PFSK-1 (cell line): Measurements from ENCODE around the gene ZBTB5.

Experiments used
- FOXP2 ChIP-seq: optimal IDR thresholded peaks from 2 replicates; pipeline ENCODE3; 2011; ENCODE audit warnings: borderline replicate concordance, control low read depth, inconsistent platforms; ENCODE audit not compliant: insufficient read depth; ENCODE audit errors: extremely low read length, extremely low read depth
- POLR2AphosphoS5 ChIP-seq: IDR thresholded peaks from 2 replicates; pipeline ENCODE4 v1.6.1; 2012; ENCODE audit warnings: low read depth, mild to moderate bottlenecking, control low read depth, low read length, moderate library complexity
- SIN3A ChIP-seq: IDR thresholded peaks from 2 replicates; pipeline ENCODE4 v1.6.1; 2012; ENCODE audit warnings: mild to moderate bottlenecking, low read length, moderate library complexity, borderline replicate concordance; ENCODE audit not compliant: insufficient read depth
- TAF1 ChIP-seq: IDR thresholded peaks from 2 replicates; pipeline ENCODE4 v1.6.1; 2012; ENCODE audit warnings: low read length, control low read depth, borderline replicate concordance; ENCODE audit not compliant: insufficient read depth
- TF ChIP-seq, protein P1 (sequence below), 2 experiments: IDR thresholded peaks; 2 replicates each; pipeline versions ENCODE4 v1.6.1 to v1.8.0; 2011 to 2012; ENCODE audit warnings: low read depth in 2 of 2, low read length in 2 of 2, control low read depth in 1 of 2, inconsistent platforms in 1 of 2, mild to moderate bottlenecking in 1 of 2, moderate library complexity in 1 of 2; ENCODE audit not compliant: insufficient read depth in 1 of 2

DNA sequence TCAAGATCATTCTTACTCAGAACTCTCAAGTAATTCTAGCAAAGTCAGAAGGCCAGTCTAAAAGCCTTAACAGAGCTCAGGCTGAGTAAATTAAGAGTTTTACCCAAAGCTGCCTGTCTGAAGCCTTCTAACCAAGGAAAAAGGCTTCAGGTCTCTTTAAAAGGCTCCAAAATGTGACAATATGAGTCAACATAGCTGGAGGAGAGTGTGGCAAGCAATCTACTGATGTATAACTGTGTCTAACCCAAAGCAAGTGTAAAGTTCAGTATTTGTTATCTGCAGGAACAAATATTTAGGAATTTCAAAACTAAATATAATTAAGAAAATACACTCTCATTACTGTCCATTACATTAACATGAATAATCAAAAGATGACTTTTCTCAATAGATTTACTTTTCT, 11.0 kb downstream of the ZBTB5 start:
- TF ChIP-seq TAF1, result no peak
- TF ChIP-seq, protein P1, sequence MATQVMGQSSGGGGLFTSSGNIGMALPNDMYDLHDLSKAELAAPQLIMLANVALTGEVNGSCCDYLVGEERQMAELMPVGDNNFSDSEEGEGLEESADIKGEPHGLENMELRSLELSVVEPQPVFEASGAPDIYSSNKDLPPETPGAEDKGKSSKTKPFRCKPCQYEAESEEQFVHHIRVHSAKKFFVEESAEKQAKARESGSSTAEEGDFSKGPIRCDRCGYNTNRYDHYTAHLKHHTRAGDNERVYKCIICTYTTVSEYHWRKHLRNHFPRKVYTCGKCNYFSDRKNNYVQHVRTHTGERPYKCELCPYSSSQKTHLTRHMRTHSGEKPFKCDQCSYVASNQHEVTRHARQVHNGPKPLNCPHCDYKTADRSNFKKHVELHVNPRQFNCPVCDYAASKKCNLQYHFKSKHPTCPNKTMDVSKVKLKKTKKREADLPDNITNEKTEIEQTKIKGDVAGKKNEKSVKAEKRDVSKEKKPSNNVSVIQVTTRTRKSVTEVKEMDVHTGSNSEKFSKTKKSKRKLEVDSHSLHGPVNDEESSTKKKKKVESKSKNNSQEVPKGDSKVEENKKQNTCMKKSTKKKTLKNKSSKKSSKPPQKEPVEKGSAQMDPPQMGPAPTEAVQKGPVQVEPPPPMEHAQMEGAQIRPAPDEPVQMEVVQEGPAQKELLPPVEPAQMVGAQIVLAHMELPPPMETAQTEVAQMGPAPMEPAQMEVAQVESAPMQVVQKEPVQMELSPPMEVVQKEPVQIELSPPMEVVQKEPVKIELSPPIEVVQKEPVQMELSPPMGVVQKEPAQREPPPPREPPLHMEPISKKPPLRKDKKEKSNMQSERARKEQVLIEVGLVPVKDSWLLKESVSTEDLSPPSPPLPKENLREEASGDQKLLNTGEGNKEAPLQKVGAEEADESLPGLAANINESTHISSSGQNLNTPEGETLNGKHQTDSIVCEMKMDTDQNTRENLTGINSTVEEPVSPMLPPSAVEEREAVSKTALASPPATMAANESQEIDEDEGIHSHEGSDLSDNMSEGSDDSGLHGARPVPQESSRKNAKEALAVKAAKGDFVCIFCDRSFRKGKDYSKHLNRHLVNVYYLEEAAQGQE (IDR thresholded peaks at IDR 0.05; ENCODE audit: insufficient read depth in 1 of 2, low read depth in 2 of 2, low read length in 2 of 2), result no peak
- no peak for TF ChIP-seq POLR2AphosphoS5
- TF ChIP-seq FOXP2, result no peak
- no peak for TF ChIP-seq SIN3A
